ENCODE measurements around the gene SDK2. TPM values are rescaled to one million over a fixed set of nuclear protein-coding genes. Genes with fewer than 3 reads are reported as not detected.

SDK2 gene
- total RNA-seq, 1 donor from 2014 or later, result 11.2 TPM

GRCh38 chr17:73452009-73452408 is 192.2 kb downstream of the SDK2 start:
- H3K4me2 ChIP-seq (ENCODE audit: low read length), result no peak overlapping the region
- no peaks in the 10 kb centered on the region for H3K79me2 ChIP-seq (ENCODE audit: insufficient read depth, low read length)
- no peak for TF ChIP-seq EZH2 (IDR thresholded peaks at IDR 0.05; ENCODE audit: insufficient read depth, low read length)
- TF ChIP-seq CTCF (IDR thresholded peaks at IDR 0.05; ENCODE audit: insufficient read depth, low read depth, low read length), result no peak
- no peak overlapping the region for H2AFZ ChIP-seq (ENCODE audit: low read depth, low read length)
- no peak overlapping the region for H3K4me3 ChIP-seq (ENCODE audit: insufficient read depth, low read depth, low read length)
- H4K20me1 ChIP-seq (ENCODE audit: insufficient read depth, low read length), result no peaks in the 10 kb centered on the region
- DNase-seq (ENCODE audit: low read depth) (no peak), FAIRE-seq (no peak)
- no peak overlapping the region for H3K9ac ChIP-seq (ENCODE audit: low read length)
- H3K9me3 Mint-ChIP-seq (ENCODE audit: unreplicated experiment), result peaks cover 9% of the 10 kb centered on the region
- H3K36me3 ChIP-seq (ENCODE audit: insufficient read depth, low read length), result no peaks in the 10 kb centered on the region
- H3K27me3 ChIP-seq (ENCODE audit: insufficient read depth, low read length), result peaks cover 2% of the 10 kb centered on the region
- no peaks in the 10 kb centered on the region for H3K4me1 ChIP-seq (ENCODE audit: insufficient read depth, low read length)
- H3K4me3 Mint-ChIP-seq (ENCODE audit: unreplicated experiment), result no peak overlapping the region
- H3K27me3 Mint-ChIP-seq (ENCODE audit: low read depth, unreplicated experiment), result peaks cover 19% of the 10 kb centered on the region
- no peak overlapping the region for H3K27ac ChIP-seq (ENCODE audit: low read depth, low read length)
- H3K36me3 Mint-ChIP-seq (ENCODE audit: low read depth, unreplicated experiment), result peaks cover 5% of the 10 kb centered on the region
- no peak overlapping the region for H3K27ac Mint-ChIP-seq (ENCODE audit: unreplicated experiment)
- H3K4me1 Mint-ChIP-seq (ENCODE audit: low read depth, unreplicated experiment), result no peaks in the 10 kb centered on the region
- H3K9me3 ChIP-seq (ENCODE audit: insufficient read depth, low read depth, low read length), result no peaks in the 10 kb centered on the region

- H3K27ac Mint-ChIP-seq (ENCODE audit: unreplicated experiment), result no peak overlapping the region
- FAIRE-seq (no peak), DNase-seq (ENCODE audit: low read depth) (no peak)
- Histone ChIP-seq H3K27ac (ENCODE audit: low read depth, low read length) (no peak overlapping the region), H3K4me3 (ENCODE audit: insufficient read depth, low read depth, low read length) (no peak overlapping the region), H3K36me3 (ENCODE audit: insufficient read depth, low read length) (no peaks in the 10 kb centered on the region), H3K4me1 (ENCODE audit: insufficient read depth, low read length) (no peaks in the 10 kb centered on the region), H3K9ac (ENCODE audit: low read length) (no peak overlapping the region), H2AFZ (ENCODE audit: low read depth, low read length) (no peak overlapping the region), H3K27me3 (ENCODE audit: insufficient read depth, low read length) (no peaks in the 10 kb centered on the region), H4K20me1 (ENCODE audit: insufficient read depth, low read length) (no peaks in the 10 kb centered on the region), H3K79me2 (ENCODE audit: insufficient read depth, low read length) (no peaks in the 10 kb centered on the region), H3K9me3 (ENCODE audit: insufficient read depth, low read depth, low read length) (no peaks in the 10 kb centered on the region), H3K4me2 (ENCODE audit: low read length) (no peak overlapping the region)
- H3K9me3 Mint-ChIP-seq (ENCODE audit: unreplicated experiment), result peaks cover 6% of the 10 kb centered on the region
- TF ChIP-seq CTCF (IDR thresholded peaks at IDR 0.05; ENCODE audit: insufficient read depth, low read depth, low read length) (no peak), EZH2 (IDR thresholded peaks at IDR 0.05; ENCODE audit: insufficient read depth, low read length) (no peak)
- no peaks in the 10 kb centered on the region for H3K4me1 Mint-ChIP-seq (ENCODE audit: low read depth, unreplicated experiment)
- H3K4me3 Mint-ChIP-seq (ENCODE audit: unreplicated experiment), result no peak overlapping the region
- peaks cover 4% of the 10 kb centered on the region for H3K36me3 Mint-ChIP-seq (ENCODE audit: low read depth, unreplicated experiment)
- peaks cover 30% of the 10 kb centered on the region for H3K27me3 Mint-ChIP-seq (ENCODE audit: low read depth, unreplicated experiment)
Observed at GRCh38 chr17:73447319-73447718, 196.9 kb downstream of the SDK2 start.

- no peak overlapping the region for H3K4me2 ChIP-seq (ENCODE audit: low read length)
- H3K9ac ChIP-seq (ENCODE audit: low read length), result no peak overlapping the region
- H3K27me3 Mint-ChIP-seq (ENCODE audit: low read depth, unreplicated experiment), result peaks cover 28% of the 10 kb centered on the region
- no peak overlapping the region for H2AFZ ChIP-seq (ENCODE audit: low read depth, low read length)
- H3K27ac ChIP-seq (ENCODE audit: low read depth, low read length), result no peak overlapping the region
- H3K27ac Mint-ChIP-seq (ENCODE audit: unreplicated experiment), result no peak overlapping the region
- FAIRE-seq, result no peak
- no peaks in the 10 kb centered on the region for H3K4me1 ChIP-seq (ENCODE audit: insufficient read depth, low read length)
- H3K9me3 Mint-ChIP-seq (ENCODE audit: unreplicated experiment), result peaks cover 4% of the 10 kb centered on the region
- H3K79me2 ChIP-seq (ENCODE audit: insufficient read depth, low read length), result no peaks in the 10 kb centered on the region
- DNase-seq (ENCODE audit: low read depth), result no peak
- H3K4me1 Mint-ChIP-seq (ENCODE audit: low read depth, unreplicated experiment), result no peaks in the 10 kb centered on the region
- no peaks in the 10 kb centered on the region for H3K27me3 ChIP-seq (ENCODE audit: insufficient read depth, low read length)
- no peaks in the 10 kb centered on the region for H4K20me1 ChIP-seq (ENCODE audit: insufficient read depth, low read length)
- H3K4me3 Mint-ChIP-seq (ENCODE audit: unreplicated experiment), result no peak overlapping the region
- TF ChIP-seq EZH2 (IDR thresholded peaks at IDR 0.05; ENCODE audit: insufficient read depth, low read length), result no peak
- no peak for TF ChIP-seq CTCF (IDR thresholded peaks at IDR 0.05; ENCODE audit: insufficient read depth, low read depth, low read length)
- no peak overlapping the region for H3K4me3 ChIP-seq (ENCODE audit: insufficient read depth, low read depth, low read length)
- H3K9me3 ChIP-seq (ENCODE audit: insufficient read depth, low read depth, low read length), result no peaks in the 10 kb centered on the region
- peaks cover 6% of the 10 kb centered on the region for H3K36me3 Mint-ChIP-seq (ENCODE audit: low read depth, unreplicated experiment)
- H3K36me3 ChIP-seq (ENCODE audit: insufficient read depth, low read length), result no peaks in the 10 kb centered on the region
Observed at GRCh38 chr17:73446617-73447016, 197.6 kb downstream of the SDK2 start.
